WTC11 (cell line): ENCODE data around the gene PTPRN2. TPM values are rescaled to one million over a fixed set of nuclear protein-coding genes. Genes with fewer than 3 reads are reported as not detected.

Experiments
- ATAC-seq: fragments of 200-7000 bp; cut with Tn5 transposase; 2 replicates; pipeline ENCODE4 v1.10.0; 2021; ENCODE audit warnings: mild to moderate bottlenecking, moderate library complexity
- CTCF ChIA-PET: fragments of 300-600 bp; sonication (Branson Sonifier 250); formaldehyde crosslinking; loops from one replicate; lab custom pipeline; 2021; ENCODE audit warnings: antibody characterized with exemption; lab: Charles Lee
- POLR2A ChIA-PET: fragments of 350-600 bp; sonication (Branson Sonifier 250); formaldehyde crosslinking; loops from one replicate; lab custom pipeline; 2021; ENCODE audit warnings: antibody characterized with exemption; lab: Charles Lee
- DNase-seq: peaks from one replicate; pipeline ENCODE4 v3.0.0; 2021; ENCODE audit warnings: low spot score
- H3K27ac Mint-ChIP-seq: 2 replicates; pipeline ENCODE4 v1.8.0; 2021; ENCODE audit warnings: mixed read lengths
- H3K27me3 Mint-ChIP-seq: 2 replicates; pipeline ENCODE4 v1.8.0; 2021; ENCODE audit warnings: low read depth, mild to moderate bottlenecking, moderate library complexity, mixed read lengths
- H3K36me3 Mint-ChIP-seq: 2 replicates; pipeline ENCODE4 v1.8.0; 2021; ENCODE audit warnings: mixed read lengths
- H3K4me1 Mint-ChIP-seq: 2 replicates; pipeline ENCODE4 v1.8.0; 2022; ENCODE audit warnings: mixed read lengths
- H3K4me3 Mint-ChIP-seq: 2 replicates; pipeline ENCODE4 v1.8.0; 2021; ENCODE audit warnings: mild to moderate bottlenecking, moderate library complexity, mixed read lengths
- H3K9me3 Mint-ChIP-seq: 2 replicates; pipeline ENCODE4 v1.8.0; 2021; ENCODE audit warnings: mixed read lengths
- CDX4 ChIP-seq: fragments of 250-450 bp; sonication (Bioruptor Pico); IDR thresholded peaks from 2 replicates; pipeline ENCODE4 v1.9.0; 2021; ENCODE audit warnings: moderate library complexity, mild to moderate bottlenecking, inconsistent platforms, borderline replicate concordance
- EMX1 ChIP-seq: fragments of 250-450 bp; sonication (Bioruptor Pico); IDR thresholded peaks from 2 replicates; pipeline ENCODE4 v1.8.0; 2021; ENCODE audit warnings: mild to moderate bottlenecking
- FOXP4 ChIP-seq: sonication (generic); formaldehyde crosslinking; IDR thresholded peaks from 2 replicates; pipeline ENCODE4 v1.8.0; 2022; ENCODE audit warnings: mild to moderate bottlenecking, missing genetic modification reagents
- GTF2I ChIP-seq: fragments of 250-450 bp; sonication (Bioruptor Pico); conservative IDR thresholded peaks from 2 replicates; pipeline ENCODE4 v1.4.0; 2021; ENCODE audit warnings: mild to moderate bottlenecking
- IRF2 ChIP-seq: sonication (generic); formaldehyde crosslinking; IDR thresholded peaks from 2 replicates; pipeline ENCODE4 v1.8.0; 2022; ENCODE audit warnings: low read depth, missing genetic modification reagents, borderline replicate concordance
- MLX ChIP-seq: sonication (generic); formaldehyde crosslinking; IDR thresholded peaks from 2 replicates; pipeline ENCODE4 v1.8.1; 2023; ENCODE audit warnings: mild to moderate bottlenecking, missing genetic modification reagents, moderate library complexity
- NFE2L1 ChIP-seq: sonication (generic); formaldehyde crosslinking; IDR thresholded peaks from 2 replicates; pipeline ENCODE4 v1.8.1; 2023; ENCODE audit warnings: missing genetic modification reagents
- SMAD3 ChIP-seq: sonication (generic); formaldehyde crosslinking; IDR thresholded peaks from 2 replicates; pipeline ENCODE4 v1.8.0; 2022; ENCODE audit warnings: missing genetic modification reagents, mild to moderate bottlenecking, borderline replicate concordance
- SOX15 ChIP-seq: fragments of 250-450 bp; sonication (Bioruptor Pico); IDR thresholded peaks from 2 replicates; pipeline ENCODE4 v1.9.0; 2021; ENCODE audit warnings: mild to moderate bottlenecking
- ZBTB21 ChIP-seq: sonication (generic); formaldehyde crosslinking; IDR thresholded peaks from 2 replicates; pipeline ENCODE4 v1.8.1; 2023; ENCODE audit warnings: mild to moderate bottlenecking, missing genetic modification reagents, borderline replicate concordance
- ZNF232 ChIP-seq: sonication (generic); formaldehyde crosslinking; IDR thresholded peaks from 2 replicates; pipeline ENCODE4 v1.8.0; 2022; ENCODE audit warnings: mild to moderate bottlenecking, missing genetic modification reagents
- total RNA-seq: library from RNA; stranded (reverse); gene quantifications from 3 replicates; pipeline ENCODE4 v1.2.3, GENCODE V29; 2021
- TF ChIP-seq, protein P1 (sequence below): fragments of 250-450 bp; sonication (Bioruptor Pico); IDR thresholded peaks from 2 replicates; pipeline ENCODE4 v1.9.0; 2021; ENCODE audit warnings: mild to moderate bottlenecking
- TF ChIP-seq, protein P2 (sequence below): sonication (generic); formaldehyde crosslinking; conservative IDR thresholded peaks from 2 replicates; pipeline ENCODE4 v1.8.1; 2022; ENCODE audit warnings: mild to moderate bottlenecking, missing genetic modification reagents
- TF ChIP-seq, protein P3 (sequence below): sonication (generic); formaldehyde crosslinking; IDR thresholded peaks from 2 replicates; pipeline ENCODE4 v1.8.0; 2022; ENCODE audit warnings: missing genetic modification reagents
- TF ChIP-seq, protein P4 (sequence below): sonication (generic); formaldehyde crosslinking; IDR thresholded peaks from 2 replicates; pipeline ENCODE4 v1.8.1; 2023; ENCODE audit warnings: mild to moderate bottlenecking, missing genetic modification reagents, moderate library complexity
- TF ChIP-seq, protein P5 (sequence below): sonication (generic); formaldehyde crosslinking; IDR thresholded peaks from 2 replicates; pipeline ENCODE4 v1.8.0; 2023; ENCODE audit warnings: missing genetic modification reagents

PTPRN2 gene
- total RNA-seq, 1 experiment from 2014 or later = 4.7 TPM

DNA sequence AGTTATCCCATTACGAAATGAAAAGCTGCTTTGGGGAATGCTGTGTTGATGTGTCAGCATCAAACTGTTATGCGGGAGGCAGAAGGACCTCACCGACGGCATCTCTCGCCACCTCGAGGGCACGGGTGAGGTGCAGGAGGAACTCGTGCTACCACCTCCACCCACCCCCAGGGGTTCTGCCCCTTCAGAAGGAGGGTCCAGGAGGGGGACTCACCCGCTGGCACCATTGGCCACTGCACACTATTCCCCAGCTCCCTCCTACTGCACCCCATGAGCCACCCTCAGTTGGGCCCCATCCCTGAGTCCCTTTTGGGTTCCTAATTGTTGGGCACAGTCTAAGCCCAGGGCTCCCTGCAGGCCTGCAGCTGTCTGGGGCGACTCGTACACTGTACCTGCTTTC lies 236.6 kb downstream of the PTPRN2 start (continued):
- TF ChIP-seq, protein P1, sequence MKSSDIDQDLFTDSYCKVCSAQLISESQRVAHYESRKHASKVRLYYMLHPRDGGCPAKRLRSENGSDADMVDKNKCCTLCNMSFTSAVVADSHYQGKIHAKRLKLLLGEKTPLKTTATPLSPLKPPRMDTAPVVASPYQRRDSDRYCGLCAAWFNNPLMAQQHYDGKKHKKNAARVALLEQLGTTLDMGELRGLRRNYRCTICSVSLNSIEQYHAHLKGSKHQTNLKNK (CRISPR knock-in tag) = no peak
- no peak for TF ChIP-seq ZBTB21
- no peak for TF ChIP-seq SMAD3
- no peak for TF ChIP-seq IRF2 (CRISPR knock-in tag)
- TF ChIP-seq, protein P2, sequence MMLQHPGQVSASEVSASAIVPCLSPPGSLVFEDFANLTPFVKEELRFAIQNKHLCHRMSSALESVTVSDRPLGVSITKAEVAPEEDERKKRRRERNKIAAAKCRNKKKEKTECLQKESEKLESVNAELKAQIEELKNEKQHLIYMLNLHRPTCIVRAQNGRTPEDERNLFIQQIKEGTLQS = no peak
- TF ChIP-seq, protein P3, sequence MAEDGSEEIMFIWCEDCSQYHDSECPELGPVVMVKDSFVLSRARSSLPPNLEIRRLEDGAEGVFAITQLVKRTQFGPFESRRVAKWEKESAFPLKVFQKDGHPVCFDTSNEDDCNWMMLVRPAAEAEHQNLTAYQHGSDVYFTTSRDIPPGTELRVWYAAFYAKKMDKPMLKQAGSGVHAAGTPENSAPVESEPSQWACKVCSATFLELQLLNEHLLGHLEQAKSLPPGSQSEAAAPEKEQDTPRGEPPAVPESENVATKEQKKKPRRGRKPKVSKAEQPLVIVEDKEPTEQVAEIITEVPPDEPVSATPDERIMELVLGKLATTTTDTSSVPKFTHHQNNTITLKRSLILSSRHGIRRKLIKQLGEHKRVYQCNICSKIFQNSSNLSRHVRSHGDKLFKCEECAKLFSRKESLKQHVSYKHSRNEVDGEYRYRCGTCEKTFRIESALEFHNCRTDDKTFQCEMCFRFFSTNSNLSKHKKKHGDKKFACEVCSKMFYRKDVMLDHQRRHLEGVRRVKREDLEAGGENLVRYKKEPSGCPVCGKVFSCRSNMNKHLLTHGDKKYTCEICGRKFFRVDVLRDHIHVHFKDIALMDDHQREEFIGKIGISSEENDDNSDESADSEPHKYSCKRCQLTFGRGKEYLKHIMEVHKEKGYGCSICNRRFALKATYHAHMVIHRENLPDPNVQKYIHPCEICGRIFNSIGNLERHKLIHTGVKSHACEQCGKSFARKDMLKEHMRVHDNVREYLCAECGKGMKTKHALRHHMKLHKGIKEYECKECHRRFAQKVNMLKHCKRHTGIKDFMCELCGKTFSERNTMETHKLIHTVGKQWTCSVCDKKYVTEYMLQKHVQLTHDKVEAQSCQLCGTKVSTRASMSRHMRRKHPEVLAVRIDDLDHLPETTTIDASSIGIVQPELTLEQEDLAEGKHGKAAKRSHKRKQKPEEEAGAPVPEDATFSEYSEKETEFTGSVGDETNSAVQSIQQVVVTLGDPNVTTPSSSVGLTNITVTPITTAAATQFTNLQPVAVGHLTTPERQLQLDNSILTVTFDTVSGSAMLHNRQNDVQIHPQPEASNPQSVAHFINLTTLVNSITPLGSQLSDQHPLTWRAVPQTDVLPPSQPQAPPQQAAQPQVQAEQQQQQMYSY = no peak
- no peak for TF ChIP-seq EMX1 (CRISPR knock-in tag)
- no peak for TF ChIP-seq MLX (CRISPR knock-in tag)

GRCh38 chr7:158350166-158350900 lies 237.3 kb downstream of the PTPRN2 start:
- DNase-seq = no peak
- CTCF ChIA-PET = interaction anchor here (0.9 kb wide), 1 partner anchor 32 kb away, joined by 3 read pairs; no protein-coding TSS in a partner anchor
- POLR2A ChIA-PET = no interaction called here
- no peak for ATAC-seq
- H3K4me1 Mint-ChIP-seq = peaks cover 32% of the 10 kb centered on the region
- peaks cover 51% of the 10 kb centered on the region for H3K27me3 Mint-ChIP-seq
- peak overlapping the region; percentile 72; the same call in 1 of the 2 replicates for H3K4me3 Mint-ChIP-seq
- H3K27ac Mint-ChIP-seq = no peak overlapping the region
- H3K36me3 Mint-ChIP-seq = peaks cover 12% of the 10 kb centered on the region
- peaks cover 15% of the 10 kb centered on the region for H3K9me3 Mint-ChIP-seq
- TF ChIP-seq CDX4 (no peak), NFE2L1 (CRISPR knock-in tag) (no peak), ZNF232 (CRISPR knock-in tag) (no peak), SOX15 (no peak), FOXP4 (no peak), IRF2 (CRISPR knock-in tag) (no peak), GTF2I (CRISPR knock-in tag) (no peak), ZBTB21 (no peak)
- TF ChIP-seq, protein P4, sequence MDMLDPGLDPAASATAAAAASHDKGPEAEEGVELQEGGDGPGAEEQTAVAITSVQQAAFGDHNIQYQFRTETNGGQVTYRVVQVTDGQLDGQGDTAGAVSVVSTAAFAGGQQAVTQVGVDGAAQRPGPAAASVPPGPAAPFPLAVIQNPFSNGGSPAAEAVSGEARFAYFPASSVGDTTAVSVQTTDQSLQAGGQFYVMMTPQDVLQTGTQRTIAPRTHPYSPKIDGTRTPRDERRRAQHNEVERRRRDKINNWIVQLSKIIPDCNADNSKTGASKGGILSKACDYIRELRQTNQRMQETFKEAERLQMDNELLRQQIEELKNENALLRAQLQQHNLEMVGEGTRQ (CRISPR knock-in tag) = no peak
- TF ChIP-seq, protein P5, sequence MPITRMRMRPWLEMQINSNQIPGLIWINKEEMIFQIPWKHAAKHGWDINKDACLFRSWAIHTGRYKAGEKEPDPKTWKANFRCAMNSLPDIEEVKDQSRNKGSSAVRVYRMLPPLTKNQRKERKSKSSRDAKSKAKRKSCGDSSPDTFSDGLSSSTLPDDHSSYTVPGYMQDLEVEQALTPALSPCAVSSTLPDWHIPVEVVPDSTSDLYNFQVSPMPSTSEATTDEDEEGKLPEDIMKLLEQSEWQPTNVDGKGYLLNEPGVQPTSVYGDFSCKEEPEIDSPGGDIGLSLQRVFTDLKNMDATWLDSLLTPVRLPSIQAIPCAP (CRISPR knock-in tag) = no peak
